DND-41 (cell line): ENCODE data around the gene RBSN.

ENCODE experiments used
- EZH2 ChIP-seq: IDR thresholded peaks from 3 replicates; pipeline ENCODE4 v1.6.1; 2012; ENCODE audit warnings: borderline replicate concordance, low read depth, mild to moderate bottlenecking, moderate library complexity, low read length, inconsistent platforms; ENCODE audit not compliant: severe bottlenecking
- TF ChIP-seq, protein P1 (sequence below): IDR thresholded peaks from 2 replicates; pipeline ENCODE4 v1.5.1; 2012; ENCODE audit warnings: borderline replicate concordance, low read length, moderate library complexity, mild to moderate bottlenecking; ENCODE audit not compliant: poor library complexity, severe bottlenecking; ENCODE audit errors: extremely low read depth

DNA sequence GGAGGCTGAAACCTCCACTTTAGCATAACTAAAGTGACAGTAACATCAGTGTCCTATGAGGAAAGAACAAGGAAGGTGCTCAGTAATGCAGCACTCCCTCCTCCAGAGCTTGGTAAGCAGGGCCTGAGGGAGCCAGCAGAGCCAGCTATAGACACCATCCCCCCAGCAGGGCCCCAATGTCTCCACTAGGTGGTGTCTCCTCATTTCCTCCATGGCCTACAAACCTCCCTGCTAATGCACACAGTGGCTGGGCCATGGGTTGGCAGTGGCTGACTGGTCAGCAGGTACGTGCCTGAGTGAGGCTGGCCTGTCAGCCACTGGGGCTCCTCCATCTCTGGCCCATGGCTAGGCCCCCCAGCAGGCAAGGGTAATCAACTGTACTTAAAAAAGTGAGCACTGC is 47.4 kb downstream of the RBSN start:
- TF ChIP-seq, protein P1, sequence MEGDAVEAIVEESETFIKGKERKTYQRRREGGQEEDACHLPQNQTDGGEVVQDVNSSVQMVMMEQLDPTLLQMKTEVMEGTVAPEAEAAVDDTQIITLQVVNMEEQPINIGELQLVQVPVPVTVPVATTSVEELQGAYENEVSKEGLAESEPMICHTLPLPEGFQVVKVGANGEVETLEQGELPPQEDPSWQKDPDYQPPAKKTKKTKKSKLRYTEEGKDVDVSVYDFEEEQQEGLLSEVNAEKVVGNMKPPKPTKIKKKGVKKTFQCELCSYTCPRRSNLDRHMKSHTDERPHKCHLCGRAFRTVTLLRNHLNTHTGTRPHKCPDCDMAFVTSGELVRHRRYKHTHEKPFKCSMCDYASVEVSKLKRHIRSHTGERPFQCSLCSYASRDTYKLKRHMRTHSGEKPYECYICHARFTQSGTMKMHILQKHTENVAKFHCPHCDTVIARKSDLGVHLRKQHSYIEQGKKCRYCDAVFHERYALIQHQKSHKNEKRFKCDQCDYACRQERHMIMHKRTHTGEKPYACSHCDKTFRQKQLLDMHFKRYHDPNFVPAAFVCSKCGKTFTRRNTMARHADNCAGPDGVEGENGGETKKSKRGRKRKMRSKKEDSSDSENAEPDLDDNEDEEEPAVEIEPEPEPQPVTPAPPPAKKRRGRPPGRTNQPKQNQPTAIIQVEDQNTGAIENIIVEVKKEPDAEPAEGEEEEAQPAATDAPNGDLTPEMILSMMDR: peak; percentile 81
- no peak for TF ChIP-seq EZH2
